GM21526 (cell line): ENCODE results near the gene THRB.

ENCODE experiments used
- ATAC-seq: cut with Tn5 transposase; IDR thresholded peaks from one replicate; pipeline ENCODE4 v1.9.1; 2021; ENCODE audit warnings: moderate library complexity; ENCODE audit not compliant: unreplicated experiment, low FRiP score

Gene THRB

GRCh38 chr3:24493746-24494617, 668 bp downstream of the THRB start:
- ATAC-seq: no peak

- ATAC-seq: no peak
Observed at GRCh38 chr3:24492971-24493551, 1.6 kb downstream of the THRB start.

DNA sequence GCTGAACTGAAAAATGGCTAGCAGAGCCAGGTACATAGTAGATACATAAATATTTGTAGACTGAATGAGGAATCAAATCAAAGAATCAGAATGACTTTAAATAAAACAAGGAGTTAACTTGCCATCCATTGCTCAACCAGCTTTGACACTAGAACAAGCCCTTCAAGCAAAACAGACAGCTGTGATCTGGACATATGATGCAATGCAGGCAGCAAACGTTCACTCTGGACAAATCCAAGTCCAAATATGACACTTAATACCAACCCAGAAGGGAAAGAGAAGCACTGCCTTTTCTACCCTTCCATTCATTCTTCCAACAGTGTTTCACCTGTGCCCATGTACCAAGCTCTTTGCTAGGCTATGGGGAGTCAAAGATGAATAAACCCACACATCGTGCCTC, 4.5 kb downstream of the THRB start:
- no peak for ATAC-seq

DNA sequence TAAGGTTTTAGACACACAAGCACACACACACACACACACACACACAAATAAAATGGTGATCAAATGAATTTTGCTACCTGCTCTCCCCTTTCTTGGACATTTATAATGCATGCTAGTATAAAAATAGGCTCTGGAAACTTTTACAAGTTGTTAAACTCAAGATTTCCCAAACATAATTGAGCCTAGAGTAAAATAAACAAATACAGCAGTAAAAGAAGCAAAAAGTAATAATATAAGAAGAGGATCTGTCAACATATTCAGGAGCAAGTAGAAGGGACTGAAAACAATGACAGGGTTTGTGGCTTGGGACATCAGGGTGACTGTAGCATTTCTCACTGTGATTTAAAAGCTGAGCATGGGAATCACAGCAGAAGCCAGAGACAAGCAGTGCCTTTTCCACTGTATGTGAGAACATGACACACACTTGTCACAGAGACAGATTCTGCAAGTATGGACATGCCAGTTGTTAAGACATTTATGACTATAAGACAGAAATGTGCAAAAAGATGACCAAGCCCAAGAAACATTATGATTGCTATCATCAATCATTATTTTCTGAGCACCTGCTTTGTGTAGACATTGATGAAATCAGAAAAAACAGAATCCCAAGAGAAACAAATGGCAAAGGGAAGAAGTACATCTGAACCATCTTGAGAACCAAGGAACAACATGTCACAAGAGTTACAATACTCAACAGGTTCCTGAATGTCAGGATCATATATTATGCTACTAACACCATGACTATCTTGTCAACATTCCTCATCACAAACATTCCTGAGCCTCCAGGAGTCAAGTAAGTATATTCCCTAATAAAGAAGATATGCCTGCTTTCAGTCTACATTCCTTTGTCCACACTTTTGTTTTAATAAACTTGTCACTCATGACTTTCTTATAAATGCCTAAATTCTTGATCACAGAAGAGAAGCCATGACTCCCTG, 7.1 kb downstream of the THRB start:
- no peak for ATAC-seq

DNA sequence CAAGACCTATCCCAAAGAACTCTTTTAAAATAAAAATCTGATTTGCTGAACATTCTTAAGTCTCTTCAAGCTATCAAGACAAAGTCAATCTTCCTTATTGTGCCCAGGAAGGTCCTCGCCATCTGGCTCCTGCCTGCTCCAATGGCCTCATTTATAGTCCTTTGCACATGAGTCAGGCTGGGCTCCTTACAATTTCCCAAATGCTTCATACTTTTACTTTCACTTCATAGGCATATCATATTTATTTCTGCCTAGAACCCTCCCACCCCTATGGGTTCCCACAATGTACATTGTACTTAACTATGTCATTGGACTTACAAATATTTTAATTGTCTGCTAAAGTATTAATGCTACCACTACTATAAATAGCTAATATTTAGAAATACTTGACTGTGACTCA, 9.1 kb downstream of the THRB start:
- ATAC-seq: no peak

DNA sequence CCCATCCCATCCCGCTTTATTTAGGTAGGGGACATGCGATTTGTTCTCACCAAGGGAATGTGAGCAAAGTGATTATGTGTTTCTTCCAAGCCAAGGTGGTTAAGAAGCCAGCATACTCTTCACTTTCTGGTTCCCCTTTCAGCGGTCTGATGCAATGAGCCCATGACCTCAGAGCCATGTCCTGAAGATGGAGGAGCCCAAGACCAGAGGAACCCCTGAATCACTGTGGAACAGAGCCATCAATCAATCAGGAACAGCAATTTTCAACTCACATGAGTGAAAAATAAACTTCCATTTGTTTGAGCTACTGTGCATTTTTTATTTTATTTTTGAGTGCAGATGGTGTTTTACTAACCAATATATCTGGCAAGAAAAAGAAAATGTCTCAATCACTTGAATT, 10.8 kb downstream of the THRB start:
- no peak for ATAC-seq

DNA sequence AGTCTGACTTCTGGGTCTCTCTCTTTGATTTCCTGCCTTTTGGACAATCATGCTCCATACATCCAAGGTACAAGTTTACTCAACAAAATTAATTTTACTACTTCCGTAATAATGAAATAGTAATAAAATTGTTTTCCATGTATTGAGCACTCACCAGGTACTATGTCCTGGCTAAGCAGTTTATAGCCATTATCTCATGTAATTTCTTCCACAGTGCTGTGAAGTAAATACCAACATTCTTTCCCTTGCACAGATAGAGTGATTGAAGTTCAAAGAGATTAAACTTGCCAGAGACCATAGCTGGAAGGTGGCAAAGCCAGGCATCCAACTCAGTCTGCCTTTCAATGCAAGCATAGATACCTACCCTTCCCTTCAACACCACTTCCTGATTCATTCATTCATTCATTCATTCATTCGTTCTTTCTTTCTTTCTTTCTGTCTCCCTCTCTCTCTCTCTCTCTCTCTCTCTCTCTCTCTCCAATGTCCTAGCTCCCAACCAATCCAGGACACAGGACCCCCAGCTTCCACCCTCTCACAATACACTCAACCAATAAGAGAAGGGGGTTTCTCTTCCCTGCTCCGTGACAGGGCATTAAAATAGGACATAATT, 12.4 kb downstream of the THRB start:
- no peak for ATAC-seq

DNA sequence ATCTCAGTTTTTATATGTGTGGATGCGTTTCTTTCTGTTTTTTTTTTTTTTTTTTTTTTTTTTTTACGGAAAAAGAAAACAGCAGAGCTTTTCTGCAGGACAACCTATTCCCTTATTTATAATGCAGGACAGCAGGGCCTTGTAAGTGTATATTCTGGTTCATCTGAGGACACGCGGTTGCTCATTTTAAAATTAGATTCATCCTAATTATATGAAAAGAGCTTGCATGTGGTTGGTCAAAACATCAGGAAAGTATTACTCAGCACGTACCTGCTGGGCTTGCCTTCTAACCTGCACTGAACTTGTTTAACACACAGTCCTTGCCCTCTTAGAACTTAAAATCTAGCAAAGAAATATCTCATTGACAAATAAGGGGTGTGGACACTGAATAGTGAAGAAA, 13.5 kb downstream of the THRB start:
- no peak for ATAC-seq

- ATAC-seq: no peak
Observed at GRCh38 chr3:24480497-24480896, 14.2 kb downstream of the THRB start.

DNA sequence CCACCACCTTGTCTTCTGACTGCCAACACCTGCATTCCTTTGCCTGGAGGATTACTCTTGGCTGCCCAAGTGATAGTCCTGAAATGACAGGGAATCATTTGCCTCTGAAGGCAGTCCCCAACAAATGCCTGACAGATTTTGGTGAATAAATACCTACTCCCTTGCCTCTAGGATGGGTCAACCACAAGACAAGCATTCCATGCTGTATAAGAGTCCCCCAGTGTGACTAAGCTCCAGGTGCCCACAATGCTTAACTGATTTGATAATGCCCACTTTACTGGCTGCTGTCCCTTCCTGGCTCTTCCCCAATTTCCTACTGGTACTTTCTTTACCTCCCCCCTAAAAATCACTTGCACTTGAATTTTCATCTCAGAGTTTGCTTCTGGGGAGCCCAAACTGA, 14.8 kb downstream of the THRB start:
- ATAC-seq: no peak

GRCh38 chr3:24476871-24477656, 17.6 kb downstream of the THRB start:
- no peak for ATAC-seq

- no peak for ATAC-seq
Observed at GRCh38 chr3:24475925-24476324, 18.7 kb downstream of the THRB start.

GRCh38 chr3:24474862-24475261, 19.8 kb downstream of the THRB start:
- ATAC-seq: no peak

DNA sequence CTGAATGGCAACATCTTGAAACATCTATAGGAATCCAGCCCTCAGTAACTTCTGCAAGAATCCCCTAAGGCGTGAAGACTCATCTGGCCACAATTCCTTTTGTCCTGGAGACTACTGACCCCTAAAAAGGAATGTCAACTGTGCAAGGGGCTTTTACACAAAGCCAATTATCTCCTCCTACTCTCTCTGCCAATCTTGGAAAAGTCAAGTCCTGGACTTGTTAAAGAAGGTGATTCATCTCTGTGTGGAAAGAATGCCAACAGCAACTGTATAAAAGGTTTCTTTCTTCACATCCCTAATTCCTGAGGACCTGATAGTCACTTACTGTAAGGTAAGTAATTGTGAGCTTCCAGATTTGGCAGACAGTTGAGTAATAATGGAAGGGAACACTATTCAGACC, 22.3 kb downstream of the THRB start:
- no peak for ATAC-seq

DNA sequence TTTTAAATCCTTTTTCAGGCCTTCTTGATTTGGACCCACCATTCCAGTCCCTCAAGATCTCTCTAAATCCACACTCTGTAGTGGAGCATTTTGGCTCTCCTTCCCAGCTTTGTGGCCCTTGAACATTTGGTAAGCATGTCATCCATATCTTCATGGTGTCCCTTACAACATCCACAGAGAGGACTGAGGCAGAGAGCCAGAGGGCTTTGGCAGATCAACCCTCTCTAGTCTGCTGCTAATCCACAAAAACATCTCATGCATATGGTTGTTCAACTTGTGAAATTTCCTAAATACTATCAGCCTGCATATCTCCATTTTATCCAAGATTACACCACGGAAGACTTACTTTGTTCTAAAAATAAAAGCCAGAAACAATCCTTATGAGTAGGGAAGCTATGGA, 23.2 kb downstream of the THRB start:
- ATAC-seq: no peak

- ATAC-seq: no peak
Observed at GRCh38 chr3:24470277-24470676, 24.4 kb downstream of the THRB start.

DNA sequence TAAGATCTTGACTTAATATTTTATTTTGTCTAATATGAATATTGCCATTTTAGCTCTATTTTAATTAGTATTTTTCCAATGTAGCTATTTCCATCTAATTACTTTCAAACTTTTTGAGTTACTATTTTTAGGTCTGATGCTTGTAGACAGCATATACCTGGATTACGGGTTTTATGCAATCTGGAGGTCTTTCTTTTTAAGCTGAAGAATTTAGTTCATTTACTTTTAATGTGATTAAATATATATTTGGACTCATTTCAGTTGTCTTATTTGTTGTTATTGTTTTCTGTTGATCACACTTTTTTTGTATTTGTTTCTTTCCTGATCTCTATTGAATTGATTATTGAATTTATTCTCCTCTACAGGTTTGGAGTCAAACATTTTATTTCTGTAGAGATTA, 30.3 kb downstream of the THRB start:
- ATAC-seq: no peak

GRCh38 chr3:24462737-24463136, 31.9 kb downstream of the THRB start:
- ATAC-seq: no peak

GRCh38 chr3:24460974-24461373, 33.7 kb downstream of the THRB start:
- no peak for ATAC-seq

- ATAC-seq: no peak
Observed at GRCh38 chr3:24457719-24458118, 36.9 kb downstream of the THRB start.
